Measurements from ENCODE around the gene KCNH4.
A peak's percentile ranks its signal among the peaks of the same experiment; 100 is the strongest.
"Not testable (repeated sequence)": the region's sequence is repeated elsewhere in the genome, so short reads cannot be mapped to it uniquely, and the experiment has no call there.

KCNH4 gene

GRCh38 chr17:42192189-42193126 lies 11.5 kb upstream of the KCNH4 start:
- Histone ChIP-seq H3K4me1 (ENCODE audit: control insufficient read depth, insufficient read depth, low read length) (no peaks in the 10 kb centered on the region), H3K27me3 (ENCODE audit: control insufficient read depth, insufficient read depth, low read length) (no peaks in the 10 kb centered on the region), H3K9me3 (ENCODE audit: control insufficient read depth, insufficient read depth, low read length) (no peaks in the 10 kb centered on the region), H3K9ac (ENCODE audit: low read depth, low read length) (no peak overlapping the region), H3K36me3 (ENCODE audit: control insufficient read depth, insufficient read depth, low read length) (no peaks in the 10 kb centered on the region), H3K4me3 (ENCODE audit: low read depth, low read length) (no peak overlapping the region)

- Histone ChIP-seq H3K4me1 (ENCODE audit: control insufficient read depth, insufficient read depth, low read length) (no peaks in the 10 kb centered on the region), H3K36me3 (ENCODE audit: control insufficient read depth, insufficient read depth, low read length) (no peaks in the 10 kb centered on the region), H3K4me3 (ENCODE audit: low read depth, low read length) (no peak overlapping the region), H3K27me3 (ENCODE audit: control insufficient read depth, insufficient read depth, low read length) (no peaks in the 10 kb centered on the region), H3K9ac (ENCODE audit: low read depth, low read length) (no peak overlapping the region), H3K9me3 (ENCODE audit: control insufficient read depth, insufficient read depth, low read length) (no peaks in the 10 kb centered on the region)
Measured at GRCh38 chr17:42191275-42191608, 10.3 kb upstream of the KCNH4 start.

- Histone ChIP-seq H3K4me1 (ENCODE audit: control insufficient read depth, insufficient read depth, low read length) (no peaks in the 10 kb centered on the region), H3K9me3 (ENCODE audit: control insufficient read depth, insufficient read depth, low read length) (no peaks in the 10 kb centered on the region), H3K4me3 (ENCODE audit: low read depth, low read length) (no peak overlapping the region), H3K27me3 (ENCODE audit: control insufficient read depth, insufficient read depth, low read length) (no peaks in the 10 kb centered on the region), H3K36me3 (ENCODE audit: control insufficient read depth, insufficient read depth, low read length) (no peaks in the 10 kb centered on the region), H3K9ac (ENCODE audit: low read depth, low read length) (no peak overlapping the region)
Measured at GRCh38 chr17:42190491-42191274, 9.7 kb upstream of the KCNH4 start.

GRCh38 chr17:42189651-42189965 lies 8.7 kb upstream of the KCNH4 start:
- Histone ChIP-seq H3K4me3 (ENCODE audit: low read depth, low read length) (no peak overlapping the region), H3K27me3 (ENCODE audit: control insufficient read depth, insufficient read depth, low read length) (peaks cover 6% of the 10 kb centered on the region), H3K9ac (ENCODE audit: low read depth, low read length) (no peak overlapping the region), H3K4me1 (ENCODE audit: control insufficient read depth, insufficient read depth, low read length) (peaks cover 5% of the 10 kb centered on the region), H3K36me3 (ENCODE audit: control insufficient read depth, insufficient read depth, low read length) (no peaks in the 10 kb centered on the region), H3K9me3 (ENCODE audit: control insufficient read depth, insufficient read depth, low read length) (no peaks in the 10 kb centered on the region)

GRCh38 chr17:42188749-42189650 lies 8.1 kb upstream of the KCNH4 start:
- Histone ChIP-seq H3K9me3 (ENCODE audit: control insufficient read depth, insufficient read depth, low read length) (no peaks in the 10 kb centered on the region), H3K36me3 (ENCODE audit: control insufficient read depth, insufficient read depth, low read length) (no peaks in the 10 kb centered on the region), H3K4me3 (ENCODE audit: low read depth, low read length) (no peak overlapping the region), H3K27me3 (ENCODE audit: control insufficient read depth, insufficient read depth, low read length) (peaks cover 9% of the 10 kb centered on the region), H3K9ac (ENCODE audit: low read depth, low read length) (no peak overlapping the region), H3K4me1 (ENCODE audit: control insufficient read depth, insufficient read depth, low read length) (peaks cover 5% of the 10 kb centered on the region)

GRCh38 chr17:42187833-42188232 lies 6.9 kb upstream of the KCNH4 start:
- H3K9me3 ChIP-seq (ENCODE audit: control insufficient read depth, insufficient read depth, low read length) = no peaks in the 10 kb centered on the region
- H3K9ac ChIP-seq (ENCODE audit: low read depth, low read length) = no peak overlapping the region
- H3K4me1 ChIP-seq (ENCODE audit: control insufficient read depth, insufficient read depth, low read length) = peaks cover 7% of the 10 kb centered on the region
- H3K36me3 ChIP-seq (ENCODE audit: control insufficient read depth, insufficient read depth, low read length) = no peaks in the 10 kb centered on the region
- no peak overlapping the region for H3K4me3 ChIP-seq (ENCODE audit: low read depth, low read length)
- peaks cover 21% of the 10 kb centered on the region for H3K27me3 ChIP-seq (ENCODE audit: control insufficient read depth, insufficient read depth, low read length)

- not testable (repeated sequence) for H3K4me1 ChIP-seq (ENCODE audit: control insufficient read depth, insufficient read depth, low read length); H3K4me3 ChIP-seq (ENCODE audit: low read depth, low read length); H3K9ac ChIP-seq (ENCODE audit: low read depth, low read length); H3K9me3 ChIP-seq (ENCODE audit: control insufficient read depth, insufficient read depth, low read length); H3K36me3 ChIP-seq (ENCODE audit: control insufficient read depth, insufficient read depth, low read length)
- peaks cover 37% of the 10 kb centered on the region for H3K27me3 ChIP-seq (ENCODE audit: control insufficient read depth, insufficient read depth, low read length)
Measured at GRCh38 chr17:42186191-42186590, 5.2 kb upstream of the KCNH4 start.

GRCh38 chr17:42185621-42185930 lies 4.6 kb upstream of the KCNH4 start:
- Histone ChIP-seq H3K36me3 (ENCODE audit: control insufficient read depth, insufficient read depth, low read length) (no peaks in the 10 kb centered on the region), H3K27me3 (ENCODE audit: control insufficient read depth, insufficient read depth, low read length) (peaks cover 38% of the 10 kb centered on the region), H3K9ac (ENCODE audit: low read depth, low read length) (no peak overlapping the region), H3K4me3 (ENCODE audit: low read depth, low read length) (no peak overlapping the region), H3K4me1 (ENCODE audit: control insufficient read depth, insufficient read depth, low read length) (peaks cover 7% of the 10 kb centered on the region), H3K9me3 (ENCODE audit: control insufficient read depth, insufficient read depth, low read length) (no peaks in the 10 kb centered on the region)

- H3K9me3 ChIP-seq (ENCODE audit: control insufficient read depth, insufficient read depth, low read length) = no peaks in the 10 kb centered on the region
- peaks cover 42% of the 10 kb centered on the region for H3K27me3 ChIP-seq (ENCODE audit: control insufficient read depth, insufficient read depth, low read length)
- peak within 1 kb of the TSS; percentile 74 for H3K4me3 ChIP-seq (ENCODE audit: low read depth, low read length)
- H3K9ac ChIP-seq (ENCODE audit: low read depth, low read length) = no peak within 1 kb of the TSS
- H3K36me3 ChIP-seq (ENCODE audit: control insufficient read depth, insufficient read depth, low read length) = no peaks in the 10 kb centered on the region
- peaks cover 7% of the 10 kb centered on the region for H3K4me1 ChIP-seq (ENCODE audit: control insufficient read depth, insufficient read depth, low read length)
Measured at GRCh38 chr17:42184713-42185620, 4.0 kb upstream of the KCNH4 start, which contains the start of gene HCRT. HCRT (minus strand) TSS chr17:42185452; CDS start chr17:42185365, 87 bp downstream.

GRCh38 chr17:42183741-42184711 lies 3.1 kb upstream of the KCNH4 start:
- Histone ChIP-seq H3K36me3 (ENCODE audit: control insufficient read depth, insufficient read depth, low read length) (no peaks in the 10 kb centered on the region), H3K9me3 (ENCODE audit: control insufficient read depth, insufficient read depth, low read length) (no peaks in the 10 kb centered on the region), H3K27me3 (ENCODE audit: control insufficient read depth, insufficient read depth, low read length) (peaks cover 46% of the 10 kb centered on the region), H3K4me1 (ENCODE audit: control insufficient read depth, insufficient read depth, low read length) (peaks cover 7% of the 10 kb centered on the region), H3K4me3 (ENCODE audit: low read depth, low read length) (peak overlapping the region; percentile 74), H3K9ac (ENCODE audit: low read depth, low read length) (peak overlapping the region; percentile 32)

All from iPS-15b (cell line).